NCI-H2171 (cell line): Measurements from ENCODE around the gene NHERF2.

Source experiments
- DNase-seq: peaks from one replicate; lab custom pipeline; 2025; lab: John Stamatoyannopoulos, UW

NHERF2 gene

GRCh38 chr16:2061526-2061925 lies 34.8 kb downstream of the NHERF2 start:
- no peak for DNase-seq

DNA sequence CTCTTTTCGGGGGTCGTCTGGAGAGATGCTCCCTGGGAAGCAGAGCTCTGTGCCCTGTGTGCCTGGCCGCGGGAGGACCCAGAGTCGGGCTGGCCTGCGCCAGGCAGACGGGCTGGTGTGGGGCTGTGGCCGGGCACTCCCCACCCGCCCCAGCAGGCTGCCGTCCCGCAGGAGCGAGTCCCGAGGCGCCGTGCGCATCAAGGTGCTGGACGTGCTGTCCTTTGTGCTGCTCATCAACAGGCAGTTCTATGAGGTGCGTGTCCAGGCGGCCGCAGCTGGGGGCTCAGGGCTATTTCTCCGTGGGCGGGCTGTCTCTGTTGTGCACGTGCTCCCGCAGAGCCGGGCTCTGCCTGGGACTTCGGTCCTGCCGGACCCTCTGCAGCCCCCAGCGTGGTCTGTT lies 36.1 kb downstream of the NHERF2 start:
- no peak for DNase-seq

DNA sequence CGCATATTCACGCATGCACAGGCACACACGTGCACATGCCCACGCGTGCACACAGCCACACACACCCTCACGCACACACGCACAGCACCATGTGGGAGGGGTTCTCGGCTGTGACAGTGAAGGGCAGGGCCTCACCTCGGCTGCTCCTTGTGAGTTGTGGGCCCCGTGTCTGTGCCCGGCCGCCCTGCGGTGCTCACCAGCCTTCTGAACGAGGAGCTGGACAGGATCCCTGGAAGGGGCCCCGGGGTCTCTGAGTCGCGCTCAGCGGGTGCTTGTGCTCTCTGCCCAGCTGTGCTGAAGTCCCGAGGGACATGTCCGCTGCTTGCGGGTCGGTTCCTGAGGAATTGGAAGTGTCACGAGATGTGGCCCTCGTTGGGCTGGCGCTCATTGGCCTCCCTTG lies 37.2 kb downstream of the NHERF2 start:
- no peak for DNase-seq

DNA sequence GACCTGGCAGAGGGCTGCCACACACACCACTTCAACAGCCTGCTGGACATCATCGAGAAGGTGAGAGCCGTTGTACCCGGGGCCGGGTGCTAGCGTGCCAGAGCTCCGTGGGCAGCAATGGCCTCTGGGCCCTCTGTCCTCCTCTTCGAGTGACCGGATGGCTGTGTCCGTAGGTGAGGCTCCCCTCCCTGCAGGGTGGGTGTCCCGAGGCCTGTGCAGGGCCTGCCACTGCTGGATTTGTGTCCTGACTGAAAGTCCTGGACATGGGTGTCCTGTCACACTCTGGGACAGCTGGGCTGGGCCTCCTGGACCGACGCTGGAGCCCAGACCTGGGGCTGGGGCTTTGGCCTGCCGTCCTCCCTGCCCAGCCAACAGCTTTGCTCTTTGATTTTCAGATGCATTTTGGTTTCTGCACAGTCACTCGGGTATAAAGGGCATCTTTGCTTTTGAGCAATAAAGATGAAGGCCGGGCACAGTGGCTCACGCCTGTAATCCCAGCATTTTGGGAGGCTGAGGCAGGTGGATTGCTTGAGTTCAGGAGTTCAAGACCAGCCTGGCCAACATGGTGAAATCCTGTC lies 37.8 kb downstream of the NHERF2 start:
- DNase-seq = no peak

DNA sequence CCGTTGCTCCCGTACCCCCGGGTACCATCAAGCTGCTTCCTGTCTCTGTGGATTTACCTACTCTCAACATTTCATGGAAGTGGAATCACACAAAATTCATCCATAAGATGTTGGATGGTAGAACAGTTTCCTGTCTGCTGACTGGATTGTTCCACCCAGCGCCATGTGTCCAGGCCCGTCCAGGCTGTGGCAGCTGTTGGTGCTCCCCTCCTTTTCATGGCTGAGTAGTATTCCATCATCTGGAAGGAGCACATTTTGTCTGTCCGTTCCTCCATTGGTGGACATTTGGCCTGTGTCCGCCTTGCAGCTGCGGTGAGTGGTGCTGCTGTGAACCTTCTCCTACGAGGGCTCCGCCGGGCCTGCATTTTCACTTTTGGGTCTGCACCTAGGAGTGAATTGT lies 39.4 kb downstream of the NHERF2 start:
- DNase-seq = no peak

GRCh38 chr16:2070576-2071453 lies 44.1 kb downstream of the NHERF2 start:
- DNase-seq = no peak

- no peak for DNase-seq
These were observed 44.9 kb downstream of the NHERF2 start for GRCh38 chr16:2071454-2072202.

- no peak for DNase-seq
These were observed 46.2 kb downstream of the NHERF2 start for GRCh38 chr16:2072926-2073325.

- DNase-seq = no peak
These were observed 47.4 kb downstream of the NHERF2 start for GRCh38 chr16:2074071-2074470.

- DNase-seq = no peak
These were observed 48.9 kb downstream of the NHERF2 start for GRCh38 chr16:2075631-2076030.

DNA sequence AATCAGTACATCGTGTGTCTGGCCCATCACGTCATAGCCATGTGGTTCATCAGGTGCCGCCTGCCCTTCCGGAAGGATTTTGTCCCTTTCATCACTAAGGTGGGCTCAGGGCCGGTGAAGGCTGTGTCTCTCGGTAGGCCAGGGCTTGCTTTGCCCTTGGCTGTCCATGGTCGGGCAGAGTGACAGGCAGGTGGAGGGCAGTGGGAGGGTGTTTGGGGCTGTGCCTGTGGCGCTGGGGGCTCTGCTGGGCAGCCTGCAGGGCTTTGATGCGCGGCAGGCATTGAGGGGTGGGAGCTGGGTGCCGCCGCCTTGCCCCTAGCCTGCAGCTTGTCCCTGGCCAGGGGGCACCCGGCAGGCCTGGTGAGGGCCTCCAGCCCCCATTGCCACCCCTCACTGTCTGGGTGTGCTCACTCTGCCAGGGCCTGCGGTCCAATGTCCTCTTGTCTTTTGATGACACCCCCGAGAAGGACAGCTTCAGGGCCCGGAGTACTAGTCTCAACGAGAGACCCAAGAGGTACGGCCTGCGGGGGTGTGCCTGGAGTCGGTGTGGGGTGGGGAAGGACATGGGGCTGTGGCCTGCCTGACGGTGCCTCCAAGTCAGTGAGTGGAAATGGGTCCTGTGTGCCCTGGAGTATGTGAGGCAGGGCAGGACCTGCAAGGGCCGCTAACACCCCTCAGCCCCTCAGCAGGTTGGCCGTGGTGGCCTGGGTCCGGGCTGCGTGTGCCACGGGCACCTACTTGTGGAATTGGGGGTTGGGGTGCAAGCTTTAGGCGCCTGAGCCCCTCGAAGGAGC lies 49.6 kb downstream of the NHERF2 start:
- no peak for DNase-seq

DNA sequence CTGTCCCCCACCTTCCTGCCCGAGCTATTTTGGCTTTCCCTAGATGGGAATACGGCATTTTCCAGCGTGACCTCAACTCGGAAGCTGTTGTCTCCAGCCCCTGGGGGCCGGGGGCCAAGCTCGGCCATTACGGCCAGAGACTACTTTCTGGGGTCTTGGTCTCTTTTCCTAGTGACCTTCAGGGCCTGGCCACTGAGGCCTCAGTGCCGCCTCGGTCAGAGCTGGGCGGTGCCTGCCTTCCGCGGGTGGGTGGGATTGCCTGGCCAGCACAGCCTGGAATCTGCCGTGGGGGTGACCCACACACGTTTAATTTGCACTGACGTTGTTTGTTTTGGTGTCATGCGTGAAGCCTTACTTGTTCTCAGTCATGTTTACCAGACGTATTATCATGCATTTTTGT lies 50.3 kb downstream of the NHERF2 start:
- no peak for DNase-seq

DNA sequence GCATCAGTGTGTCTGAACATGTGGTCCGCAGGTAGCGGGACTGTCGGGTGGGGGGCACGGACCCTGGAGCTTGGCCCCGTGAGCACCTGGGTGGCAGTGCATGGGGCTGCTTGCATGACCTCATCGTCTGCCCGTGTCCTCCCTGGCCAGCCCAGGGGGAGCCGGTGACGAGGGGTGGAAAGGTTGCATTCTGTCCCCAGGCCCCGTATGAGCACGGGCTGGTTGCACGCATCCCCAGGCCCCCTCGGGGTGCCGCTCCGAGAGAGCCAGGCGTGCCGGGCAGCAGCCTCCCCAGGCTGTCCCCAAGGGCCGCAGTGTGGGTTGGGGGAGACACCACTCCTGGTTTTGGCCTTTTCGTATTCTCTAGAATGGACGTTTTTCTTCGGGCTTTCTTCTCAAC lies 51.0 kb downstream of the NHERF2 start:
- no peak for DNase-seq

GRCh38 chr16:2078096-2078495 lies 51.4 kb downstream of the NHERF2 start:
- DNase-seq = no peak

DNA sequence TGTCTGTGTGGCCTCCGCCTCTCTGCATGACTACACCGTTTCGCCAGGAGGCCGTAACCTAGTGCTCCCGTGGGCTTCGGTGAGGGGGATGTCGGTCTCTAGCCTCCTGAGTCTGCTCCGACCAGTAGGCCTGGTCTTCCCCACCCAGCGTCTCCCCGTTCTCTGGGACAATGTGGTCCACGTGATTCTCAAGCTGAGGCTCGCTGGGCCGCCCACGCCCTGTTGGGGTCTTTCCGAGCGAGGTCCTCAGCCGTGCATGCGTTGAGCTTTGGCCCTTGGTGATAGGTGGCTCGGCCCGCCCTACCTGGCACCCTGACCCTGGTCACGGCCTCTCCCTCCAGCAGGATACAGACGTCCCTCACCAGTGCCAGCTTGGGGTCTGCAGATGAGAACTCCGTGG lies 52.0 kb downstream of the NHERF2 start:
- no peak for DNase-seq

DNA sequence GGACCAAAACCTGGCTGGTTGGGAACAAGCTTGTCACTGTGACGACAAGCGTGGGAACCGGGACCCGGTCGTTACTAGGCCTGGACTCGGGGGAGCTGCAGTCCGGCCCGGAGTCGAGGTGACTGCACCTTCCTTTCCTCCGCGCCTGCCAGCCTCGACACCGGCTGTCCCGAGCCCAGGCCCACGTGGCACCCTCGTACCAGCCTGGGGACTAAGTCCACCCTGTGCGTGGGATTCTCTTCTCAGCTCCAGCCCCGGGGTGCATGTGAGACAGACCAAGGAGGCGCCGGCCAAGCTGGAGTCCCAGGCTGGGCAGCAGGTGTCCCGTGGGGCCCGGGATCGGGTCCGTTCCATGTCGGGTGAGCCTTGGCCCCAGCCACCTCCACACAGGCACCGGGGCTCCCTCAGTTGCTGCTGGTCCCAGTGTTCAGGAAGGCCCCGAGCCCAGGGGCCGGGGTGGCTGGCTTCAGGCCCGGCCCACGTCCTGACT lies 52.7 kb downstream of the NHERF2 start:
- DNase-seq = no peak

GRCh38 chr16:2079991-2080390 lies 53.3 kb downstream of the NHERF2 start:
- no peak for DNase-seq

- DNase-seq = no peak
These were observed 54.7 kb downstream of the NHERF2 start for GRCh38 chr16:2081201-2082084.

GRCh38 chr16:2082171-2082982 lies 55.7 kb downstream of the NHERF2 start:
- no peak for DNase-seq

- no peak for DNase-seq
These were observed 56.3 kb downstream of the NHERF2 start for GRCh38 chr16:2082983-2083364.
